Measurements from ENCODE around the gene MRPS7. TPM values are rescaled to one million over a fixed set of nuclear protein-coding genes. Genes with fewer than 3 reads are reported as not detected.

Gene MRPS7
- total RNA-seq, 2 donors from 2014 or later = 29.0 to 33.2 TPM

DNA sequence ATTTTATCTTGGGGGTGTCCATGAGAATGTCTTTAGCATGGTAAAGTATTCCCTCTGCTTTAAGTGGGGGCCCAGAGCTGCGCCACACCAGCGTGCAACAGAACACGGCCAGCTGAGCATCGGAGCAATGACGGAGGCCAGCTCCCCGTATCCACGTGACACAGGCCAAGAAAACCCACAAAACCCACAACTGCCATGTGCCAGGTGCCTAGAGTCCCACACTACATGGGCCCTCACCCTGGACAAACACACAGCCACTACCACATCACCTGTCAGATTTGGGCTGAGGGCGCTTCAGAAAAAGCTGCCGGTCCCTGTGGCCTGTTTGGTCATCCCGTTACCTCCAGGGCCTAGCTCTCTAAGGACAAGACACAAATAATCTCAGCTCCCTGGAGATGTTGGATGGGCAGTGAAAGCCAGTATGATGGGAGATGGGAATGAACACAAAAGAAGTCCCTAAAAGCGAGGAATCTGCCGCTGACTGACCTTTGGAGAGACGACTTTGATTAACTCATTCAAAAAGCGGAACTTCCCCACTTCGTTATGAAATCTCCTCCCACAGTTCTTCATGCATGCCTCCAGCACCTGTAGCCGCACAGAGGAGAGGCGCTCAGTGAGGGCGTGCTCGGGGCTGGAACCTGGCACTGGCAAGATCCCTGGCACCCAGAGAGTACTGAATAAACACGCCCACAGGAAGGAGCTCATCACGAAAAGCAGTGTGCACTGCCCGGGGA is 17.4 kb upstream of the MRPS7 start:
- no peak overlapping the region for H3K27ac ChIP-seq
- no peak for DNase-seq (ENCODE audit: low spot score)
- no peak overlapping the region for H3K4me3 ChIP-seq
- peaks cover under 1 to 3% of the 10 kb centered on the region in 2 donors for H3K4me1 ChIP-seq (ENCODE audit: control insufficient read depth in 1 of 2, low read depth in 2 of 2)
- H3K36me3 ChIP-seq = peaks cover 68% of the 10 kb centered on the region
- ATAC-seq (ENCODE audit: insufficient number of reproducible peaks, low FRiP score, low read depth) = no peak
- no peaks in the 10 kb centered on the region for H3K27me3 ChIP-seq (replicated peaks; ENCODE audit: insufficient read depth)
- H3K9me3 ChIP-seq = no peaks in the 10 kb centered on the region
- TF ChIP-seq CTCF (IDR thresholded peaks at IDR 0.05) = no peak

- ATAC-seq (ENCODE audit: insufficient number of reproducible peaks, low FRiP score, low read depth) (no peak), DNase-seq (ENCODE audit: low spot score) (no peak)
- no peak overlapping the region for H3K4me3 ChIP-seq
- H3K4me1 ChIP-seq (ENCODE audit: control insufficient read depth in 1 of 2, low read depth in 2 of 2) = peaks cover 6 to 11% of the 10 kb centered on the region in 2 donors
- no peaks in the 10 kb centered on the region for H3K9me3 ChIP-seq
- no peak overlapping the region for H3K27ac ChIP-seq
- no peak for TF ChIP-seq CTCF (IDR thresholded peaks at IDR 0.05)
- H3K27me3 ChIP-seq (replicated peaks; ENCODE audit: insufficient read depth) = no peaks in the 10 kb centered on the region
- H3K36me3 ChIP-seq = peaks cover 62% of the 10 kb centered on the region
Observed at GRCh38 chr17:75245011-75245410, 16.7 kb upstream of the MRPS7 start.

- Histone ChIP-seq H3K27ac (no peak overlapping the region), H3K4me1 (ENCODE audit: control insufficient read depth in 1 of 2, low read depth in 2 of 2) (peaks cover 10 to 18% of the 10 kb centered on the region in 2 donors), H3K27me3 (replicated peaks; ENCODE audit: insufficient read depth) (no peaks in the 10 kb centered on the region), H3K36me3 (peaks cover 49% of the 10 kb centered on the region), H3K9me3 (no peaks in the 10 kb centered on the region), H3K4me3 (no peak overlapping the region)
- no peak for ATAC-seq (ENCODE audit: insufficient number of reproducible peaks, low FRiP score, low read depth)
- TF ChIP-seq CTCF (IDR thresholded peaks at IDR 0.05) = no peak
- DNase-seq (ENCODE audit: low spot score) = no peak
Observed at GRCh38 chr17:75246404-75246803, 15.3 kb upstream of the MRPS7 start.

GRCh38 chr17:75249564-75249963 is 12.1 kb upstream of the MRPS7 start:
- no peak for DNase-seq (ENCODE audit: low spot score)
- peaks cover 10 to 18% of the 10 kb centered on the region in 2 donors for H3K4me1 ChIP-seq (ENCODE audit: control insufficient read depth in 1 of 2, low read depth in 2 of 2)
- no peaks in the 10 kb centered on the region for H3K27me3 ChIP-seq (replicated peaks; ENCODE audit: insufficient read depth)
- no peaks in the 10 kb centered on the region for H3K9me3 ChIP-seq
- no peak for ATAC-seq (ENCODE audit: insufficient number of reproducible peaks, low FRiP score, low read depth)
- no peak for TF ChIP-seq CTCF (IDR thresholded peaks at IDR 0.05)
- peak overlapping the region; percentile 56 for H3K4me3 ChIP-seq
- H3K36me3 ChIP-seq = peaks cover 18% of the 10 kb centered on the region
- H3K27ac ChIP-seq = peak overlapping the region; percentile 53 to 62

GRCh38 chr17:75250009-75250471 is 11.6 kb upstream of the MRPS7 start:
- DNase-seq (ENCODE audit: low spot score) = no peak
- no peaks in the 10 kb centered on the region for H3K9me3 ChIP-seq
- peak overlapping the region; percentile 56 for H3K4me3 ChIP-seq
- H3K4me1 ChIP-seq (ENCODE audit: control insufficient read depth in 1 of 2, low read depth in 2 of 2) = peaks cover 10 to 18% of the 10 kb centered on the region in 2 donors
- peak overlapping the region; percentile 53 to 62 for H3K27ac ChIP-seq
- ATAC-seq (ENCODE audit: insufficient number of reproducible peaks, low FRiP score, low read depth) = peak; percentile 91
- no peak for TF ChIP-seq CTCF (IDR thresholded peaks at IDR 0.05)
- H3K27me3 ChIP-seq (replicated peaks; ENCODE audit: insufficient read depth) = no peaks in the 10 kb centered on the region
- peaks cover 13% of the 10 kb centered on the region for H3K36me3 ChIP-seq

Data from thoracic aorta (tissue), 2 donors.